Esophagus muscularis mucosa (tissue), 4 donors: ENCODE data around the gene PLAAT5.

Source experiments
- CTCF ChIP-seq, 3 experiments: fragments of 200-600 bp in 2 of 3; fragments of 450-650 bp in 1 of 3; sonication (generic) in 2 of 3; IDR thresholded peaks; one replicate each; pipeline ENCODE4 v1.5.1; 2017 to 2019; ENCODE audit warnings: antibody characterized with exemption in 3 of 3, mild to moderate bottlenecking in 2 of 3, moderate library complexity in 1 of 3
- EP300 ChIP-seq: sonication (generic); formaldehyde crosslinking; IDR thresholded peaks from one replicate; pipeline ENCODE4 v1.6.1; 2017; ENCODE audit warnings: antibody characterized with exemption
- POLR2A ChIP-seq: fragments of 450-650 bp; IDR thresholded peaks from one replicate; pipeline ENCODE4 v1.6.1; 2017; ENCODE audit warnings: antibody characterized with exemption, moderate library complexity, mild to moderate bottlenecking, low read depth

- no peak for TF ChIP-seq CTCF (IDR thresholded peaks at IDR 0.05)
- TF ChIP-seq POLR2A = no peak
- TF ChIP-seq EP300 = no peak
Measured at GRCh38 chr11:63470311-63470710, 20.7 kb downstream of the PLAAT5 start.
